Fibroblast of skin of right quadriceps (primary cell): Measurements from ENCODE around the gene COL26A1.
"Not testable (repeated sequence)": the region's sequence is repeated elsewhere in the genome, so short reads cannot be mapped to it uniquely, and the experiment has no call there.

Experiments
- DNase-seq: peaks from one replicate; pipeline ENCODE4 v3.0.0-alpha.2; 2013

The COL26A1 gene

DNA sequence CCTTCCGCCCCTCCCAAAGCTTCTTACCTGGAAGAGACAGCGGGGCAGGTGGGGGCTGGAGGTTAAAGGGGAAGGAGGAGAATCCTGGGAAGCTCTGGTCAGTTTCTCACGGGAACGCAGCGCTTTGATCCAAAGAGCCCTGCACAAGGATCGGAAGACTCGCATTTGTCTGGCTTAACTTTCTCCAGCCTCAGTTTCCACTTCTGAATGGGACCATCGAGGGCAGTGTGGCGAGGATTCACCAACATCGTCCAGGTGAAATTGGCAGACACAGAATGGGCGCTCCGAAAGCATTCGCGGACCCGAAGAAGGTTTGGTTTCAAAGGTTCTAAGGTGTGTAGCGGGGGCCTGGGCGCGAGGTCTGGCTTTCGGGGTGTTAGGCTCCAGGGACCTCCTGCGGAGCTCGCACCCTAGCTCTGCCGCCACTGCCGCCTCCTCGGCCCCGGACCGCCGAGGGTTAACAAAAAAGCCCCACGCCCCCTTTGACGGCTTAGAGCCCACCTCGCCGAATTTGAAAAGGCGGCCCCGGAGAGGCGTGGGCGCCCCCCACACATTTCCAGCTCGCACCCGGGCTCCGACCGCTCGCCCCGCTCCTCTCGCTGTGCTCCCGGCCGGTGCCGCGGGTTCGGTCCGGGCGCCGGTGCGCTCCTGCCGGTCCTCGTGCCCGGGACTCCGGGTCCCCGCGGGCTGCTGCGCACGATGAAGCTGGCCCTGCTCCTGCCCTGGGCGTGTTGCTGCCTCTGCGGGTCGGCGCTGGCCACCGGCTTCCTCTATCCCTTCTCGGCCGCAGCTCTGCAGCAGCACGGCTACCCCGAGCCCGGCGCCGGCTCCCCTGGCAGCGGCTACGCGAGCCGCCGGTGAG, at the start of gene COL26A1:
Gene COL26A1 (plus strand): TSS at position 542 of the 862 bp plus-strand sequence. CDS start 158 bp downstream, at position 700.
- no peak for DNase-seq

- DNase-seq, result peak; percentile 32
These were observed 47.3 kb upstream of the COL26A1 start for GRCh38 chr7:101315336-101315735.

- no peak for DNase-seq
These were observed 43.3 kb upstream of the COL26A1 start for GRCh38 chr7:101319401-101319800.

DNA sequence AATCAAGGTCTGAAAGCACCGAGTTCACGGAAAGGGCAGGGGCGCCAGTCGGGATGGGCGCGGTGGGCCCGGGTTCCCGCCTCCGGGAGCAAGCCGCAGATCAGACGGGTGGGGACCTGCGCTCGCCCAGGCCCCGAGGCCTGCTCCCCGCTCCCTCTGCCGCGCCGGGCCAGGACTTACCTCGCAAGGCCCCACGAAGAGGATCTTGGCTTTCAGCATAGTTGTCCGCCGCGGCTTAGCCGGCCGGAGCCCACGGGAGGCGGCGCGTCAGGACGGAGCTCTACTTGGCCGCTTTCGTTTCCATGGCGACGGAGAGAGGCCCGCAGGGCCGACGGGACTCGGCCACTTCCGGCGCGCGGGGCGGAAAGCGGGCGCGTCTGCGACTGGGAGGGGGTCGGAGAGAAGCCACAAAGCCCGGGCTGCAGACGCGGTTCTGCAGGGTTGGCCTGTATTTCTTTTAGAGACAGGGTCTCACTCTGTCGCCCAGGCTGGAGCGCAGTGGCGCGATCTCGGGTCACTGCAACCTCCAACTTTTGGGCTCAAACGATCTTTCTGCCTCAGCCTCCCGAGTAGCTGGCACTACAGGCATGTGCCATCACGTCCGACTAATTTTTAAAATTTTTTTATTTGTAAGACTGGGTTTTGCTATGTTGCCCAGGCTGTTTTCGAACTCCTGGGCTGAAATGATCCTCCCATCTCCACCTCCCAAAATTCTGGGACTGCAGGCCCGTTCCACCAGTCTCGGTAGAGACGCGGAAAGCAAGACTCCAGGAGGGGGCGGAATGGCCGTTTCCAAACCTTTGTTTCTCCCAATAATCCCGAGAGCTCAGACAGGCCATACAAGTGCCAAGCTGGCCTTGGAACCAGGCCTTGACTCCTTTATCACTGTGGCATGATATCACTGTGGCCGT, 40.9 kb upstream of the COL26A1 start, which contains the start of gene IFT22:
Gene IFT22 (minus strand): TSS at position 322 of the 911 bp plus-strand sequence. CDS start 103 bp downstream, at position 219.
- DNase-seq, result peak; percentile 90

- no peak for DNase-seq
These were observed 34.5 kb upstream of the COL26A1 start for GRCh38 chr7:101328159-101328558.

GRCh38 chr7:101330011-101330484, 32.6 kb upstream of the COL26A1 start:
- no peak for DNase-seq

GRCh38 chr7:101332026-101332425, 30.6 kb upstream of the COL26A1 start:
- no peak for DNase-seq

DNA sequence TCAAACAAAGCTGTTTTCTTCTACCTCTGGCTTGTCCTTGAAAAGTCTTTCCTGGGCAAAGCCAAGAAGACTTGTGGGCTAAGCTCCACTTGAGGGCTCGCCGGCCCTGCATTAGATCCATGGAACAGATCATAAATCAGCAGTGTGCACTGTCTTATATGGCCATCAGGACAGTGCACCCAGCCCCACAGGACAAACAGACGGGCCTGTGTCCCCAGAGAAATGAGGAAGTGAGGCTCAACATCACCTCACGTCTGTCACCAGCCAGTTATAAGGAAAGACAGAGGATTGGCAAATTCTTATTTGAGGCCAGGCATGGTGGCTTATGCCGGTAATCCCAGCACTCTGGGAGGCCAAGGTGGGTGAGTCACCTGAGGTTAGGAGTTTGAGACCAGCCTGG, 28.8 kb upstream of the COL26A1 start:
- DNase-seq, result no peak

DNA sequence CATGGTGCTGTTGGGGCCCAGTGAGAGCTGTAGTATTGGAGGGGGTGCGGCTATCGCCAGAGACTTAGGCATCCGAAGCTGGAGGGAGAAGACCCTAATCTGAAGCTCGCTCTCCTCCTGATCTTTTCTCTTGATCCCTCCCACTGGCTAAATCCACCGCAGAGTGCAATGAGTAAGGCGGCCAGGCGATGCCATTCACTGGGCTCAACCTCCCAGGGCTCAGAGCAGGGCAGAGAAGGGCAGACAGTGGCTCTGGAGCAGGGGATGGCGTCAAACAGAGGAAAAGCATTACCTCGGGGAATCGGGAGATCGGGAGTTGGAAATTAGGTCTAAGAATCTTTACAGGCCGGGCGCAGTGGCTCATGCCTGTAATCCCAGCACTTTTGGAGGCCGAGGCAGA, 22.3 kb upstream of the COL26A1 start:
- DNase-seq, result no peak

- no peak for DNase-seq
These were observed 19.8 kb upstream of the COL26A1 start for GRCh38 chr7:101342892-101343291.

DNA sequence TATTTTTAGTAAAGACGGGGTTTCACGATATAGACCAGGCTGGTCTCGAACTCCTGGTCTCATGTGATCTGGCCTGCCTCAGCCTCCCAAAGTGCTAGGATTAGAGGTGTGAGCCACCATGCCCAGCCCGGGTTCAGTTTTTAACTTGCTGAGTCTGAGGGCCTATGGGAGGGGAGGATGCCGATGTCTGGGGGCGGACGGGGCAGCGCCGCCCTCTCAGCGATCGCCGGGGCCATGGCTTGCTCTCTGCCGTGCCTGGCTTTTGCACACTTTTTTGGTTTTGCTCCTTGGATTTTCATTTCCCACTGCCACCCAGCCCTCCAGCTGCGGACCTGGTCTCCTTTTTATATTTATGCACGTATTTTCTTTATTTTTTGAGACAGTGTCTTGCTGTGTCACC, 15.2 kb upstream of the COL26A1 start:
- DNase-seq, result no peak

DNA sequence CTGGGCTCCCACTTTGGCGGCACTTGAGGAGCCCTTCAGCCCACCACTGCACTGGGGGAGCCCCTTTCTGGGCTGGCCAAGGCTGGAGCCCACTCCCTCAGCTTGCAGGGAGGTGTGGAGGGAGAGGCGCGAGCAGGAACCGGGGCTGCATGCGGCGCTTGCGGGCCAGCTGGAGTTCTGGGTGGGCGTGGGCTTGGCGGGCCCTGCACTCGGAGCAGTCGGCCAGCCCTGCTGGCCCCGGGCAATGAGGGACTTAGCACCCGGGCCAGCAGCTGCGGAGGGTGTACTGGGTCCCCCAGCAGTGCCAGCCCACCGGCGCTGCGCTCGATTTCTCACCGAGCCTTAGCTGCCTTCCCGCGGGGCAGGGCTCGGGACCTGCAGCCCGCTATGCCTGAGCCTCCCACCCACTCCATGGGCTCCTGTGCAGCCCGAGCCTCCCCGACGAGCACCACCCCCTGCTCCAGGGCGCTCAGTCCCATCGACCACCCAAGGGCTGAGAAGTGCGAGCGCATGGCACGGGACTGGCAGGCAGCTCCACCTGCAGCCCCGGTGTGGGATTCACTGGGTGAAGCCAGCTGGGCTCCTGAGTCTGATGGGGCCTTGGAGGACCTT, 14.1 kb upstream of the COL26A1 start:
- not testable (repeated sequence) for DNase-seq

DNA sequence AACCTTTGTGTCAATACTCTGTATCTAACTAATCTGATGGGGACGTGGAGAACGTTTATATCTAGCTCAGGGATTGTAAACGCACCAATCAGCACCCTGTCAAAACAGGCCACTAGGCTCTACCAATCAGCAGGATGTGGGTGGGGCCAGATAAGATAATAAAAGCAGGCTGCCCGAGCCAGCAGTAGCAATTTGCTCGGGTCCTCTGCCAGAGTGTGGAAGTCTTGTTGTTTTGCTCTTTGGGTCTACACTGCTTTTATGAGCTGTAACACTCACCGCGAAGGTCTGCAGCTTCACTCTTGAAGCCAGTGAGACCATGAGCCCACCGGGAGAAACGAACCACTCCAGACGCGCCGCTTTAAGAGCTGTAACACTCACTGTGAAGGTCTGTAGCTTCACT, 13.4 kb upstream of the COL26A1 start:
- DNase-seq, result not testable (repeated sequence)

DNA sequence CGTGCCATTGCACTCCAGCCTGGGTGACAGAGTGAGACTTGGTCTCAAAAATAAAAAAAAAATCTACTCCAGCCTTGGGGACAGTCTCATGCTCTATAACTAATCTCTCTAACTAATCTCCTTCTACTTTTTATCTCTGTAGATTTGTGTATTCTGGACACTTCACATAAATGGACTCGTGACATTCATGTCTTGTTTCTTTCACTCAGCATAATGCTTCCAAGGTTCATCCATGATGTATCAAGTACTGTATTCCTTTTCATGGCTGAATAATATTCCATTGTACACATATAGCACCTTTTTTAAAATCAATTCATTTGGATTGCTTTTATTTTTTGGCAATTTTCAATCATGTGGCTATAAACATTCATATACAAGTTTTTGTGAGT, 9.8 kb upstream of the COL26A1 start:
- no peak for DNase-seq

DNA sequence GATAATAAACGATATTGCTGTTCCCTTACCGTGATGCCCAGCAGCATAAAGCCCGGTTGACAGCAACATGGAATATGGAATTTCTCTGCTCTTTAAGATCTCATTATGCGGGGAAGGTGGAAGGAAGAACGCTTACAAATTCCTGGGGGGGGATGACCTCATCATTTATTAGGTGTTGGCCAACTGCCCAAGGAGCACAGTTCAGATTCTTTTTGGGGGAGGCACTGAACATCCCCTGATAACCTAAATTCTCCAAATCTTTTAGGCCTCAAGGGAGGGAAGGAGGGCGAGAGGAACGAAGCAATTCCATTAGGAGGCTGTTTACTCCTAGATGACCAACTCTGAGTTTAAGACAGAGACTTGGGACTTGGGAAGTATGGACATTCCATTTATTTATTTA, 5.2 kb upstream of the COL26A1 start:
- no peak for DNase-seq

DNA sequence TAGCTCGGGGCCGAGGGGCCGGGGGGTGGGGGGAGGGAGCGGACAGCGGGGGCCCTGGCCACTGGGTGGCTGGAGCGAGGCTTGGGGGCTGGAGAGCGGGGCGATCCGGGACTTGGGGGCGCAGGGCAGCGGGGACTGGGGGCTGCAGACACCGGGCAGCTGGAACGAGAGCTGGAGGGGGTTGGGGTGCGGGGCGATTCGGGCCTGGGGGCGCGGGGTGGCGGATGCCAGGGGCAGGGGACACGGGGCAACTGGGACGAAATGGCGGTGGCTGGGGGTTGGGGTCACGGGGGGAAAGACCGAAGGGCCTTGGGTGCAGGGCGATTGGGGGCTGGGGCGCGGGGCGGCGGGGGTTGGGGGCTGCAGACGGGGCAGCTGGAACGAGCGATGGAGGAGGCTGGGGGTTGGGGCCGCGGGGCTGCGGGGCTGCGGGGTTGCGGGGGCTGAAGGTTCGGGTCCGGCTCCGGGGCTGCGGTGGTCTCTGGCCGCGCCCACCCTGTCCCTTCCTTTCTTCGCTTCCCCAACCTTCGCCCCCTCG, 590 bp downstream of the COL26A1 start:
- DNase-seq, result no peak

GRCh38 chr7:101363734-101364374, 1.2 kb downstream of the COL26A1 start:
- DNase-seq, result peak; percentile 55

DNA sequence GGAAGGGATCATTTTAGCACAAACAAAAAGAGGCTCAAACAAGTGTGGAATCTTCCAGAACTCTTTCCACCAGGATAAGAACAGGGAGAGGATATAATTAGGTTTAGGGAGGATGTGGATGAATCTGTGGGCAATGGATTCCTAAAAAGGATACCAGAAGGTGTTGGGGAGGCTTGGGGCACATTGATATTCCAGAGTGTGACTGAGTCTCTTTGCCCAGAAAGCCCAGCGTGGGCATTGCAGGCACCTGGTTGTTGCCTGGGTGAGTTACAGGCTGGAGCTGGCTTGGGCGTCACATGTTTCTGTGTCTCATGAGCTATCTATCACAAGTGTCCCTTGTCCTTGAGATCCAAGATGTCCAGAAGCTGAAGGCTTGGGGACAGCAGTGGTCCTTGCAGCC, 3.3 kb downstream of the COL26A1 start:
- no peak for DNase-seq

- DNase-seq, result no peak
These were observed 5.0 kb downstream of the COL26A1 start for GRCh38 chr7:101367676-101368075.

- DNase-seq, result no peak
These were observed 5.9 kb downstream of the COL26A1 start for GRCh38 chr7:101368422-101369165.

GRCh38 chr7:101370836-101371235, 8.2 kb downstream of the COL26A1 start:
- DNase-seq, result no peak
